Kidney capillary endothelial cell (primary cell): ENCODE data around the gene DLX3.
A peak's percentile ranks its signal among the peaks of the same experiment; 100 is the strongest.

Source experiments
- DNase-seq: peaks from one replicate; pipeline ENCODE4 v3.0.0-alpha.2; 2018; ENCODE audit warnings: low spot score

DLX3 gene

DNA sequence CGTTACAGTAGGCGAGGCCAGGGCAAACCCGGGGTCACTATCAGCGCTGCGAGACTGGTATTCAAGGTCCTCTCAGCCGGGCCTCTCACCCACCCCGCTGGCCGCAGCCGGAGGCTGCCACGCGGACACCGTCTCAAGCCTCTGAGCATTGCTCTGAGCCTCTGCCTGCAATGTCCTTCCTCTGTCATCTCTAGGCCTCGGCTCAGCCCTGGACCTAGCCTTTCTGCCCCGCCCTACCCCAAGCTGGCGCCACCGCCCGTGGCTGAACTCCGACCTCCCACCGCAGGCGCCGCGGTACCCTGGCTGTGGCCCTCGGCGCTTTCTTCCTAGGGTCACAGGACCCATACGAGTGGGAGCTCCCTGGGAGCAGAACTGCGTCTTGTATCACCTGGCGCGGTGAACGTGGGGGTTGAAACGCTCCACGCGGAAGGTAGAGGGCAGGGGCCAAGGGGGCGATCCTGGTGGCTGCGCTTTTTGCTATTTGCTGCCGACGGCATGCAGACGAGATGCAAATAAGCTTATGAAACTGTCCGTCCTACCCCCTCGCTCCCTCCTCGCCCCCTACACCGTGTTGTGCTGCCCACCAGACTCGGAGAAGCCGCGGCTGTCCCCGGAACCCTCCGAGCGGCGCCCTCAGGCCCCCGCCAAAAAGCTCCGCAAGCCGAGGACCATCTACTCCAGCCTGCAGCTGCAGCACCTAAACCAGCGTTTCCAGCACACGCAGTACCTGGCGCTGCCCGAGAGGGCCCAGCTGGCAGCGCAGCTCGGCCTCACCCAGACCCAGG is 22.3 kb downstream of the DLX3 start:
- no peak for DNase-seq

DNA sequence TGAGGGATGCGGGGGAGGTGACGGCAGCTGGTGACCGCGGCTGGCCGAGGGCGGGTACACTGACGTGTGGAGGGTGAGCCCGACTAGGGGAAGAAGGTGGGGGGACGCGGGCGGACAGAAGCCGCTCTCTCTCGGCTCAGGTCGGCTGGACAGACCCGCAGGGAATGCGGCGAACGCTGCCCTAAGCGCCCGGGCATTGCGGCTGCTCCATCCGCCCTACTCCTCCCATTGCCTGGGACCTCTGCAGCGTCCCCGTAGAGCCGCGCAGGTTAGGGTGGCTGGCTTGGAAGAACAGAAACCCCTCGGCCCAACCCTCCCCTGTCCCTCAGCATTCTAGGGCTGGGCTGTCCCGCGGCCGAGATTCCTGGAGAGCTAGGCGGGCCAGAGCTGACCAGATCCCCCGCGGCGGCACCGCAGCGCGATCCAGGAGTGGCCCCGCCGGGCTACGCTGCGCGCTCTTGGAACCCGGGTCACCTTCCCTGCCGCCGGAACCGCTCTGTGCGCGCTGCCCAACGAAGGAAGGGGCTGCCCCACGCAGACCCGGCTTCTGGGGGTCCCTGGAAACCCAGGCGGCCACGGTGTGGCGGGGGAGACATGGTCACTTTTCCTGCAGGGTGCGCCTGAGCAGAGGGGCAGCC is 23.1 kb downstream of the DLX3 start:
- no peak for DNase-seq

GRCh38 chr17:49971199-49971847 is 23.7 kb downstream of the DLX3 start:
- DNase-seq, result no peak

GRCh38 chr17:49970498-49970897 is 24.5 kb downstream of the DLX3 start:
- DNase-seq, result no peak

DNA sequence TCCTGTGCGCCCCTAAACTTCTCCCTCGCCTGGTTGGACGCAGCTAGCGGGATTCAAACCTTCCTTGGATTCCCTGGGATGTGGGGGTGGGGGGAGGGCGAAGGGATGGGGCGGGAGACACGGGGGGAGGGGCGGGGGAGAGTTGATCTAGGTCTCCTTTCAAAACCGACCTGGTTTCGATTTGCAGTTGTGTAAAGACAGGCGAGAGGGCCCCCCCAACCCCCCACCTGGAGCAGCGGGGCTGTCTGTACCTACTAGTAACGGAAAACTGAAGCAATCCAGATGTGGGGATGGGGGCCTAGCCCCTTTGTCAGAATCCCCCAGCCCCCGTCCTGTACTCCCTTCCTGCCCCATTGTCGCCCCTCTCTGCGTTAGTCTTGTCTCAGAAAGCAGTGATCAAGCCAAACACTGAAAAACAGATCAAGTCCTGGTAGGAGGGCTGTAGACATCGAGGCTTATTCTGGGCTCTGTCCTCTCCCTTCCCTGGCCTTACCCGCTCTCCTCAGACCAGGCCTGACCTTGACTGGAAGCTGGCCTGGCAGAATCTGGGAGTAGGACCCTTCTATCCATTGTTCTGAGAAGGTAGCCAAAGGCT is 25.1 kb downstream of the DLX3 start:
- DNase-seq, result no peak

- no peak for DNase-seq
These were observed 25.8 kb downstream of the DLX3 start, which contains the start of gene DLX4 for GRCh38 chr17:49969134-49969759. DLX4 (plus strand) TSS chr17:49969190; CDS start chr17:49969469, 279 bp downstream.

DNA sequence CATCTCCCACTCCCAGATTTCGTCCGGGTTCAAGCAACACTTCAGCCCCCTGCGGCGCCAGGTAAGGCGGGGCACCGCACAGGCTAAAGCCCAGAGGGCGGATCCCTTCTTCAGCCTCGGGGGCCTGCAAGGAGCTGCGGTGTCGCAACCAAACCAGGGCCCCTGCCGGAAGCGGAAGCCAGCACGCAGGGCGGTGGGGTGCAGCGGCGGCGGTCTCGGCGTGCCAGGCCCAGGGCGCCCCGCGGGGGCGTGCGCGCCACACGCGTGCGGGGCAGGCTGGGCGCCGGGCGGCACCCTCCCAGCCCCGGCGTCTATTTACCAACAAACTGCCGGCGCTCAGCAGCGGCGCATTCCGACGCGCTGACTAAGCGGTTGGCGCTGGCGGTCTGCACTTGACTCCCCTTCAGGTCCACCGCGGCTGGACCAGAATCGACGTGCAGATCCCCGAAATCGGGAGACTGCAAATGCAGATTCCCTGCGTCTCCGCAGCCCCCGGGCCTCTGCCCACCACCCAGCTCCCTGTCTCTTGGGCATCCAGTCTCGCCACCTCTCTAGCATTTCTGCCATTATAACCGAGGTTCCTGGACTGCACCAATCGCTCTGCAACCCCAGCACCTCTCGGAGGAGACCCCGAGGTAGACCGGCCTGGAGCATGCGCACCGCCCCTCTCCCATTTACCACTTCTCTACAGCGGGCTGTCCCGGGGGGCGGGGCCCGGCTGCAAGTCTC is 26.5 kb downstream of the DLX3 start:
- peak; percentile 63 for DNase-seq

- no peak for DNase-seq
These were observed 27.2 kb downstream of the DLX3 start for GRCh38 chr17:49967621-49968404.

DNA sequence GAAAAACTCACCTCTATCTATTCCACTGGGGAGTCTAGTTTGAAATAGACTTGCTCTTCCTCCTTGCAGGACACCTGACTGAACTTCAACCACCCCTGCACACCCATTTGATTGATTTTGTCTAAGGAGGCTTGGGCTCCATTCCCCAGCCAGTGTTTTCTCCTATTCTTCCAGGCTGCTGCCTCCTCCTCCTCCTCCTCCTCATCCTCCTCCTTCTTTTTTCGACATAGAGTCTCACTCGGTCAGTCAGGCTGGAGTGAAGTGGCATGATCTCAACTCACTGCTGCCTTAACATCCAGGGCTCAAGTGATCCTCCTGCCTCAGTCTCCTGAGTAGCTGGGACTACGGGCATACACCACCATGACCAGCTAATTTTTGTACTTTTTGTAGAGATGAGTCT is 27.8 kb downstream of the DLX3 start:
- no peak for DNase-seq

DNA sequence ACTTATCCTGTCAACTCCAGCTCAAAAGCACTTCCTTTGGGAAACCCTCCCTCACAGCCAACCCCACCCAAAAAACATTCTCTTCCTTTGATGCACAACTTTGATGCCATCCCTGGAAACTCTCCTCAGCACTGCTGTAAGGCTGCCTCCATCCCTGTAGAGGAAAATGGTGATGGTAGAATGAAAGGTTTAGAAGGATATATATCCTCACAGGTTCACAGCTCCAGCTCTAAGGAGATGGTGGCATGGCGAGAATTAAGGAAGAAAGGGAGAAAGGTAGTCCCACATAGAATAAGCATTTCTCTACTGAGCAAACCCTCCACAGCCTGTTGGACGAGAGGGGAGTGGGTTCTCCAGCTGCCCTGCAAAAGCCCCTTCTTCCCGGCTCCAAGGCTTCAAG is 28.3 kb downstream of the DLX3 start:
- DNase-seq, result no peak

- DNase-seq, result no peak
These were observed 29.5 kb downstream of the DLX3 start for GRCh38 chr17:49965524-49965909.

- no peak for DNase-seq
These were observed 30.1 kb downstream of the DLX3 start for GRCh38 chr17:49964769-49965523.

- no peak for DNase-seq
These were observed 30.7 kb downstream of the DLX3 start for GRCh38 chr17:49964303-49964768.

GRCh38 chr17:49963626-49964302 is 31.3 kb downstream of the DLX3 start:
- no peak for DNase-seq

GRCh38 chr17:49963309-49963625 is 31.8 kb downstream of the DLX3 start:
- no peak for DNase-seq

GRCh38 chr17:49962599-49963308 is 32.3 kb downstream of the DLX3 start:
- no peak for DNase-seq

DNA sequence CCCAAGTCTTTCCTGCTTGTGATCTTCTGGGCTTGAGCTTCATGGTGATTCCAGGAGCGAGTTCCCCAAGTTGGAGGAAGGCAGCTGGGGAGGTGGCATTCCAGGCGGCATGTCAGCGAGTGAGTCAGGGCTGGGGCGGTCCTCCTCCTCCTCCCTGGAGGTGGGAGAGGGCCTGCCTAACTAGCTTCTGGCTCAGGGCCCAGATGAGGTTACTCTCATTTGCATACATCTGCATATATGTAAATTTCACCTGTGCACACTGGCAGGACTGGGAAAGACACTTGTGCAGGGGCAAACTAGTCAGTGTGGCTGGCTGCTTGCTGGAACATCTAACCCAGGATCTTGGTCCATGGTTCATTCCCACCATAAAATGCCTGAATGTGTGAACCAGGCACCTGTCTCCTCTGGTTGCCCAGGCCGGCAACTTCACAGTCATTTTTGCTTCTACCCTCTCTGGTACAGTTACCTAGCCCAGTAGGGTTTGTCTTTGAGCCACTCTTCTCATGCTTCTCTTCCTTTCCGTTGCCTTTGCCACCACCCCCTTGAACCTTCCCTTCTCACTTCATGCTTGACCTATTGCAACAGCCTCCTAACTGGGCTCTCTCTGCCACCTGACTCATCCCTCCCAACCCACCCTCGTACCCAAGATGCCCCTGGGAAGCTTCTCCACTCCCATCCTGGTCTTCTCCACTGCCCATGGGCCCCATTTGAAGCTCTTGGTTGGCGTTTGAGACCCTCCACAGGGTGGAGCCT is 35.7 kb downstream of the DLX3 start:
- DNase-seq, result no peak

DNA sequence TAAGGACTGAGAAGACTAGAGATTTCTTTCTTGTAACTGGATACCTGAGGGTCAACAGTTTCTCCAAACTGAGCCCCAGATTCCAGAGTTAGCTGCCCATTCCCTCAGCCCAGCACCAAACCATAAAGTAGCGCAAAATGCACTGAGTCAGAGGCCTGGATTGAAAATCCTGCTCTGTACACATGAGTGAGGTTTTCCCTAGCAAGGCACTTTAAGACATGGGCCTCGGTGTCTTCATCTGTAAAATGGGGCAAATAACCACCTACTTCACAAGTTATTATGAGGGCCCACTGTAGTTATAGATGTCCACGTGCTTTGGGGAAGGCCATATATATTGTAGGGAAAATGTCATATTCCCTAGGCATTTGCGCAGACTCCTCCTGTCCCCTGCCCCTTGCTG is 36.3 kb downstream of the DLX3 start:
- no peak for DNase-seq
